ENCODE measurements around the gene SMLR1. TPM values are rescaled to one million over a fixed set of nuclear protein-coding genes. Genes with fewer than 3 reads are reported as not detected.

The SMLR1 gene
- total RNA-seq, 3 donors from 2014 or later (not counting 1 experiment from before 2014, with no cell fraction given), result not detected

DNA sequence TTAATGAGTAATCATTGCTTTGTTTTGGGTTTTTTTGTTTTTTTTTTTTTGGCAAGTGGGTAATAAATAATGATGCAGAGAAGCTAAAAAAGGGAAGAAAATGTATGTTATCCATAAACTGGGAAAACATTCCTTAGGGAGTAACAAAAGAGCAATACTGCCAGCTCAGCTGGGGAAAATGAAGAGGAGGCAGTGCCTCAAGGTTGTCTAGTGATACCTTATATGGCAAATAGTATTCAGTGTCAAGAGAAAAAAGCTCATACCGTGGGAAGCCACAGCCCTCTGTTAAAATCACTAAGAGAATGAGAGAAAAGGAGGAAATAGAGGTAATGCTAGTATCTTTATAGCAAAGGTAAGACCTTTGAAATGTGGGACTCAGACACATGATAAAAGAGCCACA is 47.1 kb upstream of the SMLR1 start:
- H3K27me3 Mint-ChIP-seq (ENCODE audit: low read depth in 2 of 2), result no peaks in the 10 kb centered on the region
- Histone ChIP-seq H3K27ac (ENCODE audit: low read length) (no peak overlapping the region), H3K9me3 (ENCODE audit: control insufficient read depth, insufficient read depth, low read length) (no peaks in the 10 kb centered on the region), H3K4me1 (ENCODE audit: control insufficient read depth, insufficient read depth, low read length) (peaks cover 25% of the 10 kb centered on the region), H3K4me3 (ENCODE audit: low read length) (no peak overlapping the region), H3K36me3 (ENCODE audit: control insufficient read depth, insufficient read depth, low read length) (no peaks in the 10 kb centered on the region), H3K27me3 (ENCODE audit: control insufficient read depth, insufficient read depth, low read length) (no peaks in the 10 kb centered on the region)
- peak overlapping the region; percentile 30 to 64 for H3K27ac Mint-ChIP-seq
- no peaks in the 10 kb centered on the region for H3K36me3 Mint-ChIP-seq
- WGBS (ENCODE audit: insufficient coverage), result 0% methylated on average over 1 of the region's 1 CpG
- DNase-seq (no peak), ATAC-seq (peak in 1 of 3 donors; percentile 38)
- no peaks in the 10 kb centered on the region for H3K9me3 Mint-ChIP-seq
- H3K4me3 Mint-ChIP-seq, result peak overlapping the region; percentile 59
- intact Hi-C loops (cut with micrococcal nuclease), result no loop called here
- peaks cover 51 to 58% of the 10 kb centered on the region in 2 donors for H3K4me1 Mint-ChIP-seq
- TF ChIP-seq, protein P1, sequence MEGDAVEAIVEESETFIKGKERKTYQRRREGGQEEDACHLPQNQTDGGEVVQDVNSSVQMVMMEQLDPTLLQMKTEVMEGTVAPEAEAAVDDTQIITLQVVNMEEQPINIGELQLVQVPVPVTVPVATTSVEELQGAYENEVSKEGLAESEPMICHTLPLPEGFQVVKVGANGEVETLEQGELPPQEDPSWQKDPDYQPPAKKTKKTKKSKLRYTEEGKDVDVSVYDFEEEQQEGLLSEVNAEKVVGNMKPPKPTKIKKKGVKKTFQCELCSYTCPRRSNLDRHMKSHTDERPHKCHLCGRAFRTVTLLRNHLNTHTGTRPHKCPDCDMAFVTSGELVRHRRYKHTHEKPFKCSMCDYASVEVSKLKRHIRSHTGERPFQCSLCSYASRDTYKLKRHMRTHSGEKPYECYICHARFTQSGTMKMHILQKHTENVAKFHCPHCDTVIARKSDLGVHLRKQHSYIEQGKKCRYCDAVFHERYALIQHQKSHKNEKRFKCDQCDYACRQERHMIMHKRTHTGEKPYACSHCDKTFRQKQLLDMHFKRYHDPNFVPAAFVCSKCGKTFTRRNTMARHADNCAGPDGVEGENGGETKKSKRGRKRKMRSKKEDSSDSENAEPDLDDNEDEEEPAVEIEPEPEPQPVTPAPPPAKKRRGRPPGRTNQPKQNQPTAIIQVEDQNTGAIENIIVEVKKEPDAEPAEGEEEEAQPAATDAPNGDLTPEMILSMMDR (IDR thresholded peaks at IDR 0.05), result no peak

DNA sequence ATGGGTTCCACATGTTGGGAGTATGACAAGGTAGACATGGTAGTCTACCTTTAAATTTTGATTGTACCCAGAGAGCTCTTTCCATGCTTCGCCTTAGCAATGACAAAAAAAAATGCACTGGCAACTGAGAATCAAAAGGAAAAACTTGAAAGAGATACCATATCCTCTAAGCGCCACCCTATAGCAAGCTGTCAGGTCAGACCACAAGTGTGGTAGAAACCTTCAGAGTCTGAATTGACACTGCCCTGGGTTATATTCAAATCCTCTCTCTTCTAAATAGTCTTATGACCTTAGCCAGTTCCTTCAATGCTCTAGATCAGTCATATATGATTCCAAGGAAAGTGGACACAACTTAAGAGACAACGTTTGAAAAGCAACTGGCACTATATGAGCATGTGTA is 45.6 kb upstream of the SMLR1 start:
- ATAC-seq, result peak; percentile 72 to 92 (median 83)
- 40% methylated on average over 3 of the region's 3 CpGs for WGBS (ENCODE audit: insufficient coverage)
- H3K27ac Mint-ChIP-seq, result peak overlapping the region; percentile 23 to 64

DNA sequence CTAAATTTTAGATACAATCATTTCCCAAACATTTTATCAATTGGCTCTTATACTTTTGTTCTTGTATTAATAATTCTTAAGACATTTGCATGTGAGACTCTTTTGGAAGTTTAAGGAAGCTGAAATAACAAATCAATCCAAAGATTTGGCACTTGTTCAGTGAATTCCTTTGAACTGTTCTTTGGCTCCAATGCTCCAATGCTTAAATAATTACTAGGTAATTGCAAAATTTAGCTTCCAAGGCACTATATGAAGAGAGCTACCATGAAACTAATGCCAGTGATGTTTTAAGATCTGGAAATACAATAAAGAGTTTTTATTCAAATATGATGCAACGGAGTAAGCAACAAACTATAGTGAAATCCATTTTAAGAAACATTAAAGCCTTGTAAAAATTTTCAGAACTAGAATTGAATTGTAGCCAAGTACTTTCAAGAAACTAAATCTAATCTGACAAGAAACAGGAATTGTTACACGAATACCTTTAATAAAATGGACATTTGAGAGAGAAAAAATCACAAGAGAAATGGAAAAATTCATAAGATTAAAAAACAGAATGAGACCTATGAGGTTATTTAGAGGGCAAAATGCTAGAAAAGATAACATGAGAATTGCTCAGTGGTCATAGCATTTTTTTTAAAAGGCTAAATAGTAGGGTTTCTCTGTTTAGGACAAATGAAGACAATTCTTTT is 43.6 kb upstream of the SMLR1 start:
- H3K4me1 Mint-ChIP-seq, result peaks cover 35 to 38% of the 10 kb centered on the region in 2 donors
- TF ChIP-seq, protein P1 (IDR thresholded peaks at IDR 0.05), result no peak
- WGBS (ENCODE audit: insufficient coverage), result no CpG with 5 or more reads among the region's 2 CpGs
- H3K9me3 Mint-ChIP-seq, result no peaks in the 10 kb centered on the region
- peaks cover 0 to 3% of the 10 kb centered on the region in 2 donors for H3K27me3 Mint-ChIP-seq (ENCODE audit: low read depth in 2 of 2)
- H3K27ac ChIP-seq (ENCODE audit: low read length), result no peak overlapping the region
- ATAC-seq (no peak), DNase-seq (no peak)
- H3K36me3 ChIP-seq (ENCODE audit: control insufficient read depth, insufficient read depth, low read length), result no peaks in the 10 kb centered on the region
- peaks cover 21% of the 10 kb centered on the region for H3K4me1 ChIP-seq (ENCODE audit: control insufficient read depth, insufficient read depth, low read length)
- intact Hi-C loops (cut with micrococcal nuclease), result no loop called here
- H3K4me3 Mint-ChIP-seq, result no peak overlapping the region
- no peaks in the 10 kb centered on the region for H3K9me3 ChIP-seq (ENCODE audit: control insufficient read depth, insufficient read depth, low read length)
- H3K36me3 Mint-ChIP-seq, result no peaks in the 10 kb centered on the region
- H3K4me3 ChIP-seq (ENCODE audit: low read length), result no peak overlapping the region
- H3K27me3 ChIP-seq (ENCODE audit: control insufficient read depth, insufficient read depth, low read length), result no peaks in the 10 kb centered on the region
- no peak overlapping the region for H3K27ac Mint-ChIP-seq

More for the DNA sequence above, 45.6 kb upstream of the SMLR1 start:
- Mint-ChIP-seq H3K4me3 (peak overlapping the region; percentile 4), H3K9me3 (no peaks in the 10 kb centered on the region), H3K27me3 (ENCODE audit: low read depth in 2 of 2) (no peaks in the 10 kb centered on the region), H3K36me3 (no peaks in the 10 kb centered on the region), H3K4me1 (peaks cover 40 to 45% of the 10 kb centered on the region in 2 donors)
- intact Hi-C loops (cut with micrococcal nuclease), result no loop called here
- no peaks in the 10 kb centered on the region for H3K27me3 ChIP-seq (ENCODE audit: control insufficient read depth, insufficient read depth, low read length)
- H3K4me3 ChIP-seq (ENCODE audit: low read length), result no peak overlapping the region
- H3K9me3 ChIP-seq (ENCODE audit: control insufficient read depth, insufficient read depth, low read length), result no peaks in the 10 kb centered on the region
- TF ChIP-seq, protein P1 (IDR thresholded peaks at IDR 0.05), result no peak
- peak in 1 of 2 donors; percentile 39 for DNase-seq
- H3K36me3 ChIP-seq (ENCODE audit: control insufficient read depth, insufficient read depth, low read length), result no peaks in the 10 kb centered on the region
- peaks cover 24% of the 10 kb centered on the region for H3K4me1 ChIP-seq (ENCODE audit: control insufficient read depth, insufficient read depth, low read length)
- no peak overlapping the region for H3K27ac ChIP-seq (ENCODE audit: low read length)

All from natural killer cell (primary cell).